ENCODE results near the gene TEX51.

- no peak for TF ChIP-seq EP300 (IDR thresholded peaks at IDR 0.05; ENCODE audit: borderline replicate concordance in 1 of 2, low read depth in 1 of 2, low read length in 1 of 2)
- no peak for TF ChIP-seq FOXJ3 (CRISPR knock-in tag; IDR thresholded peaks at IDR 0.05)
- TF ChIP-seq RCOR1 (IDR thresholded peaks at IDR 0.05; ENCODE audit: low read length), result no peak
- TF ChIP-seq MXI1 (IDR thresholded peaks at IDR 0.05; ENCODE audit: low read depth, low read length), result no peak
- TF ChIP-seq CTCF (IDR thresholded peaks at IDR 0.05), result no peak
- TF ChIP-seq EZH2phosphoT487 (IDR thresholded peaks at IDR 0.05; ENCODE audit: borderline replicate concordance, low read depth), result no peak
- TF ChIP-seq MAX (IDR thresholded peaks at IDR 0.05; ENCODE audit: low read depth), result no peak
- no peak for TF ChIP-seq SMC3 (IDR thresholded peaks at IDR 0.05; ENCODE audit: low read depth, low read length)
- TF ChIP-seq POLR2AphosphoS5 (IDR thresholded peaks at IDR 0.05; ENCODE audit: low read depth, low read length), result no peak
- no peak for TF ChIP-seq USF1 (IDR thresholded peaks at IDR 0.05; ENCODE audit: borderline replicate concordance, low read depth)
- no peak for TF ChIP-seq SIN3A (IDR thresholded peaks at IDR 0.05; ENCODE audit: borderline replicate concordance, low read depth, low read length)
Observed at GRCh38 chr2:126913329-126913728, 14.6 kb downstream of the TEX51 start.

All from SK-N-SH (cell line).